HEK293T (cell line): Measurements from ENCODE around the gene SIRT7.
"Not testable (repeated sequence)": the region's sequence is repeated elsewhere in the genome, so short reads cannot be mapped to it uniquely, and the experiment has no call there.

Source experiments
- CTCF ChIA-PET: fragments of 350-600 bp; formaldehyde crosslinking; extraction: SDS; loops from one replicate; lab custom pipeline; 2021; ENCODE audit warnings: antibody characterized with exemption, inconsistent platforms; lab: Yijun Ruan, JAX
- POLR2A ChIA-PET: fragments of 350-600 bp; formaldehyde crosslinking; extraction: SDS; loops from one replicate; lab custom pipeline; 2020; ENCODE audit warnings: antibody characterized with exemption, inconsistent platforms; lab: Yijun Ruan, JAX
- DNase-seq: peaks from one replicate; pipeline ENCODE4 v3.0.0; 2012; ENCODE audit warnings: mixed read lengths; ENCODE audit errors: extremely low spot score
- ARNT ChIP-seq: fragments of 450-650 bp; IDR thresholded peaks from 2 replicates; pipeline ENCODE4 v1.6.1; 2017; ENCODE audit warnings: mild to moderate bottlenecking
- BHLHE40 ChIP-seq: fragments of 450-650 bp; IDR thresholded peaks from 2 replicates; pipeline ENCODE4 v1.6.1; 2016; ENCODE audit warnings: mild to moderate bottlenecking, moderate library complexity, borderline replicate concordance
- CTBP1 ChIP-seq: fragments of 450-650 bp; IDR thresholded peaks from 2 replicates; pipeline ENCODE4 v1.6.1; 2016; ENCODE audit warnings: borderline replicate concordance
- ELF4 ChIP-seq: fragments of 450-650 bp; IDR thresholded peaks from 2 replicates; pipeline ENCODE4 v1.6.1; 2017; ENCODE audit warnings: antibody characterized with exemption
- FOXA1 ChIP-seq: fragments of 450-650 bp; IDR thresholded peaks from 2 replicates; pipeline ENCODE4 v1.6.1; 2016; ENCODE audit warnings: mild to moderate bottlenecking
- FOXK2 ChIP-seq: fragments of 450-650 bp; IDR thresholded peaks from 2 replicates; pipeline ENCODE4 v1.6.1; 2016; ENCODE audit warnings: mild to moderate bottlenecking
- FOXM1 ChIP-seq: fragments of 450-650 bp; IDR thresholded peaks from 2 replicates; pipeline ENCODE4 v1.6.1; 2017; ENCODE audit warnings: mild to moderate bottlenecking, borderline replicate concordance
- HDGF ChIP-seq: fragments of 450-650 bp; IDR thresholded peaks from 2 replicates; pipeline ENCODE4 v1.6.1; 2017; ENCODE audit warnings: antibody characterized with exemption, borderline replicate concordance
- L3MBTL2 ChIP-seq: fragments of 450-650 bp; conservative IDR thresholded peaks from 2 replicates; pipeline ENCODE4 v1.6.1; 2016; ENCODE audit warnings: mild to moderate bottlenecking
- LEF1 ChIP-seq: fragments of 450-650 bp; IDR thresholded peaks from 2 replicates; pipeline ENCODE4 v1.6.1; 2017; ENCODE audit warnings: mild to moderate bottlenecking, borderline replicate concordance
- NFRKB ChIP-seq: fragments of 450-650 bp; IDR thresholded peaks from 2 replicates; pipeline ENCODE4 v1.6.1; 2016; ENCODE audit warnings: mild to moderate bottlenecking, moderate library complexity
- PKNOX1 ChIP-seq: fragments of 450-650 bp; IDR thresholded peaks from 2 replicates; pipeline ENCODE4 v1.6.1; 2016
- SP1 ChIP-seq: fragments of 450-650 bp; IDR thresholded peaks from 2 replicates; pipeline ENCODE4 v1.6.1; 2017
- SUZ12 ChIP-seq: fragments of 450-650 bp; IDR thresholded peaks from 2 replicates; pipeline ENCODE4 v1.6.1; 2016; ENCODE audit warnings: mild to moderate bottlenecking
- TARDBP ChIP-seq: fragments of 450-650 bp; IDR thresholded peaks from 2 replicates; pipeline ENCODE4 v1.6.1; 2016

Gene SIRT7

GRCh38 chr17:81956607-81957589 lies 38.9 kb upstream of the SIRT7 start:
- no peak for DNase-seq
- POLR2A ChIA-PET, result no interaction called here
- TF ChIP-seq TARDBP, result no peak
- TF ChIP-seq HDGF, result no peak
- TF ChIP-seq CTBP1, result no peak
- TF ChIP-seq BHLHE40, result no peak
- no peak for TF ChIP-seq SP1
- TF ChIP-seq L3MBTL2, result no peak
- no peak for TF ChIP-seq FOXA1
- no peak for TF ChIP-seq NFRKB
- TF ChIP-seq SUZ12, result no peak
- no peak for TF ChIP-seq LEF1
- no peak for TF ChIP-seq PKNOX1
- TF ChIP-seq FOXK2, result no peak
- CTCF ChIA-PET, result no interaction called here

GRCh38 chr17:81955756-81956544 lies 38.0 kb upstream of the SIRT7 start:
- TF ChIP-seq FOXM1, result no peak
- CTCF ChIA-PET, result no interaction called here
- POLR2A ChIA-PET, result interaction anchor here (1.1 kb wide), 1 partner anchor 17 kb away, joined by 4 read pairs; no protein-coding TSS in a partner anchor
- DNase-seq, result no peak

- DNase-seq, result no peak
- CTCF ChIA-PET, result interaction anchor here (1.3 kb wide), 1 partner anchor 76 kb away, joined by 3 read pairs; no protein-coding TSS in a partner anchor
- POLR2A ChIA-PET, result interaction anchor here (1.1 kb wide), 1 partner anchor 17 kb away, joined by 4 read pairs; no protein-coding TSS in a partner anchor
- TF ChIP-seq NFRKB (no peak), HDGF (no peak), FOXK2 (no peak), FOXA1 (no peak), CTBP1 (no peak), ELF4 (no peak), SP1 (no peak)
Measured at GRCh38 chr17:81955058-81955681, 37.2 kb upstream of the SIRT7 start.

GRCh38 chr17:81954131-81955057 lies 36.4 kb upstream of the SIRT7 start:
- CTCF ChIA-PET, result interaction anchor here (1.3 kb wide), 1 partner anchor 76 kb away, joined by 3 read pairs; no protein-coding TSS in a partner anchor
- no peak for TF ChIP-seq L3MBTL2
- TF ChIP-seq HDGF, result no peak
- TF ChIP-seq FOXK2, result no peak
- TF ChIP-seq ARNT, result no peak
- no peak for TF ChIP-seq FOXM1
- POLR2A ChIA-PET, result interaction anchor here (0.7 to 2.2 kb wide), 3 partner anchors 16 to 85 kb away, joined by 3 to 5 read pairs (median 4); no protein-coding TSS in a partner anchor
- no peak for DNase-seq

GRCh38 chr17:81953443-81953842 lies 35.5 kb upstream of the SIRT7 start:
- DNase-seq, result not testable (repeated sequence)
- ChIA-PET CTCF (interaction anchor here (1.1 kb wide), 1 partner anchor 10 kb away, joined by 4 read pairs; no protein-coding TSS in a partner anchor), POLR2A (interaction anchor here (1.9 to 2.2 kb wide), 2 partner anchors 15 to 83 kb away, joined by 4 to 5 read pairs; no protein-coding TSS in a partner anchor)

- CTCF ChIA-PET, result interaction anchor here (1.1 kb wide), 1 partner anchor 10 kb away, joined by 4 read pairs; no protein-coding TSS in a partner anchor
- POLR2A ChIA-PET, result interaction anchor here (1.9 to 2.2 kb wide), 2 partner anchors 15 to 82 kb away, joined by 4 to 5 read pairs; no protein-coding TSS in a partner anchor
- TF ChIP-seq TARDBP (no peak), FOXA1 (no peak), ARNT (no peak), LEF1 (no peak), SP1 (no peak), CTBP1 (no peak), ELF4 (no peak), HDGF (no peak), PKNOX1 (no peak), BHLHE40 (no peak), NFRKB (no peak)
Measured at GRCh38 chr17:81952792-81953228, 34.8 kb upstream of the SIRT7 start.

More at GRCh38 chr17:81952792-81953228, 34.8 kb upstream of the SIRT7 start:
- no peak for DNase-seq
